PC-3 (cell line): ENCODE data around the gene AGXT. TPM values are rescaled to one million over a fixed set of nuclear protein-coding genes. Genes with fewer than 3 reads are reported as not detected.
A peak's percentile ranks its signal among the peaks of the same experiment; 100 is the strongest.

Experiments
- ATAC-seq: fragments of 200-7000 bp; cut with Tn5 transposase; 2 replicates; pipeline ENCODE4 v1.9.1; 2020; ENCODE audit warnings: mild to moderate bottlenecking, moderate library complexity
- BruUV-seq: library from RNA; stranded (reverse); fragments of 400-500 nt; replicated peaks from 2 replicates; lab custom pipeline; 2021; lab: Mats Ljungman, UMichigan
- CTCF ChIA-PET: fragments of 300-600 bp; sonication (Branson Sonifier 250); formaldehyde crosslinking; loops from one replicate; lab custom pipeline; 2022; ENCODE audit warnings: antibody characterized with exemption; lab: Charles Lee
- POLR2A ChIA-PET: fragments of 300-600 bp; sonication (Branson Sonifier 250); formaldehyde crosslinking; loops from one replicate; lab custom pipeline; 2022; ENCODE audit warnings: antibody characterized with exemption; ENCODE audit not compliant: unreplicated experiment; lab: Charles Lee
- DNase-seq: peaks from one replicate; pipeline ENCODE4 v3.0.0-alpha.2; 2015
- H2AFZ ChIP-seq: fragments of 300-600 bp; sonication (generic); 2 replicates; pipeline ENCODE4 v1.6.0; 2016; ENCODE audit warnings: antibody characterized with exemption, low read length
- H3F3A ChIP-seq: fragments of 300-600 bp; sonication (generic); one replicate; pipeline ENCODE4 v1.6.0; 2017; ENCODE audit warnings: antibody characterized with exemption, low read length, control low read depth, mild to moderate bottlenecking; ENCODE audit not compliant: unreplicated experiment
- H3K27ac ChIP-seq: fragments of 300-600 bp; sonication (generic); 2 replicates; pipeline ENCODE4 v1.5.1; 2016; ENCODE audit warnings: mild to moderate bottlenecking, low read length
- H3K27me3 ChIP-seq: fragments of 300-600 bp; sonication (generic); 2 replicates; pipeline ENCODE4 v1.6.1; 2016; ENCODE audit warnings: low read length, mixed read lengths
- H3K36me3 ChIP-seq: fragments of 300-600 bp; sonication (generic); 2 replicates; pipeline ENCODE4 v1.6.1; 2016; ENCODE audit warnings: low read depth, mixed run types, low read length, mixed read lengths
- H3K4me1 ChIP-seq: fragments of 300-600 bp; sonication (generic); 2 replicates; pipeline ENCODE4 v1.5.1; 2016; ENCODE audit warnings: low read length; ENCODE audit not compliant: insufficient read depth
- H3K4me2 ChIP-seq: fragments of 300-600 bp; sonication (generic); 2 replicates; pipeline ENCODE4 v1.6.0; 2016; ENCODE audit warnings: low read length
- H3K4me3 ChIP-seq: fragments of 300-600 bp; sonication (generic); 2 replicates; pipeline ENCODE4 v1.5.1; 2016; ENCODE audit warnings: mild to moderate bottlenecking, low read length, mixed read lengths
- H3K79me2 ChIP-seq: fragments of 300-600 bp; sonication (generic); 2 replicates; pipeline ENCODE4 v1.6.1; 2017; ENCODE audit warnings: low read length, mixed read lengths
- H3K9ac ChIP-seq: fragments of 300-600 bp; sonication (generic); 2 replicates; pipeline ENCODE4 v1.6.0; 2016; ENCODE audit warnings: mild to moderate bottlenecking, low read length
- H3K9me2 ChIP-seq: fragments of 300-600 bp; sonication (generic); replicated peaks from 2 replicates; pipeline ENCODE4 v1.6.1; 2016; ENCODE audit warnings: mixed run types, low read length, mixed read lengths
- H3K9me3 ChIP-seq: fragments of 300-600 bp; sonication (generic); 2 replicates; pipeline ENCODE4 v1.6.1; 2016; ENCODE audit warnings: low read length, mixed read lengths
- H4K20me1 ChIP-seq: fragments of 300-600 bp; sonication (generic); 2 replicates; pipeline ENCODE4 v1.6.1; 2016; ENCODE audit warnings: low read length, mixed read lengths
- EZH2 ChIP-seq: fragments of 300-600 bp; sonication (generic); IDR thresholded peaks from one replicate; pipeline ENCODE4 v1.6.1; 2017; ENCODE audit warnings: antibody characterized with exemption, mild to moderate bottlenecking, low read length; ENCODE audit not compliant: unreplicated experiment
- EZH2phosphoT487 ChIP-seq: fragments of 300-600 bp; sonication (generic); IDR thresholded peaks from 2 replicates; pipeline ENCODE4 v1.6.1; 2018; ENCODE audit warnings: mild to moderate bottlenecking, antibody characterized with exemption, low read length, borderline replicate concordance
- intact Hi-C: fragments of 100-400 bp; cut with micrococcal nuclease; formaldehyde crosslinking; loops from 2 replicates; pipeline ENCODE4 v1.9.0; 2023
- total RNA-seq: library from RNA; depleted of rRNA; stranded (reverse); fragments of >200 nt; gene quantifications from 2 replicates; pipeline ENCODE4 v1.2.3, GENCODE V29; 2014
- TF ChIP-seq, protein P1 (sequence below): fragments of 300-600 bp; sonication (generic); conservative IDR thresholded peaks from 2 replicates; pipeline ENCODE4 v1.5.1; 2017; ENCODE audit warnings: antibody characterized with exemption, low read depth, mild to moderate bottlenecking, low read length

AGXT gene
- total RNA-seq, 1 experiment from 2014 or later: not detected

- TF ChIP-seq EZH2phosphoT487 (no peak), EZH2 (no peak)
- TF ChIP-seq, protein P1, sequence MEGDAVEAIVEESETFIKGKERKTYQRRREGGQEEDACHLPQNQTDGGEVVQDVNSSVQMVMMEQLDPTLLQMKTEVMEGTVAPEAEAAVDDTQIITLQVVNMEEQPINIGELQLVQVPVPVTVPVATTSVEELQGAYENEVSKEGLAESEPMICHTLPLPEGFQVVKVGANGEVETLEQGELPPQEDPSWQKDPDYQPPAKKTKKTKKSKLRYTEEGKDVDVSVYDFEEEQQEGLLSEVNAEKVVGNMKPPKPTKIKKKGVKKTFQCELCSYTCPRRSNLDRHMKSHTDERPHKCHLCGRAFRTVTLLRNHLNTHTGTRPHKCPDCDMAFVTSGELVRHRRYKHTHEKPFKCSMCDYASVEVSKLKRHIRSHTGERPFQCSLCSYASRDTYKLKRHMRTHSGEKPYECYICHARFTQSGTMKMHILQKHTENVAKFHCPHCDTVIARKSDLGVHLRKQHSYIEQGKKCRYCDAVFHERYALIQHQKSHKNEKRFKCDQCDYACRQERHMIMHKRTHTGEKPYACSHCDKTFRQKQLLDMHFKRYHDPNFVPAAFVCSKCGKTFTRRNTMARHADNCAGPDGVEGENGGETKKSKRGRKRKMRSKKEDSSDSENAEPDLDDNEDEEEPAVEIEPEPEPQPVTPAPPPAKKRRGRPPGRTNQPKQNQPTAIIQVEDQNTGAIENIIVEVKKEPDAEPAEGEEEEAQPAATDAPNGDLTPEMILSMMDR: no peak
- Histone ChIP-seq H3F3A (no peaks in the 10 kb centered on the region), H3K4me1 (no peaks in the 10 kb centered on the region), H3K9me3 (no peaks in the 10 kb centered on the region), H3K9me2 (no peaks in the 10 kb centered on the region), H3K4me3 (no peak overlapping the region), H3K27me3 (no peaks in the 10 kb centered on the region), H4K20me1 (no peaks in the 10 kb centered on the region), H2AFZ (no peak overlapping the region), H3K9ac (no peak overlapping the region), H3K36me3 (no peaks in the 10 kb centered on the region), H3K4me2 (no peak overlapping the region), H3K79me2 (no peaks in the 10 kb centered on the region), H3K27ac (no peak overlapping the region)
- POLR2A ChIA-PET: no interaction called here
- ATAC-seq: no peak
- intact Hi-C loops: no loop called here
- BruUV-seq: no TSS peak
- no peak for DNase-seq
- CTCF ChIA-PET: no interaction called here
Observed at GRCh38 chr2:240905176-240905781, 36.7 kb downstream of the AGXT start.

GRCh38 chr2:240906141-240906910, 37.7 kb downstream of the AGXT start, which contains the start of gene CROCC2:
TSS of gene CROCC2 (plus strand) at chr2:240906336. CDS start at chr2:240906514, 178 bp downstream.
- TF ChIP-seq, protein P1: no peak
- TF ChIP-seq EZH2phosphoT487 (no peak), EZH2 (no peak)
- no peaks in the 10 kb centered on the region for H4K20me1 ChIP-seq
- no TSS peak for BruUV-seq
- no peaks in the 10 kb centered on the region for H3K9me2 ChIP-seq
- H3K27me3 ChIP-seq: no peaks in the 10 kb centered on the region
- H3F3A ChIP-seq: no peaks in the 10 kb centered on the region
- no peaks in the 10 kb centered on the region for H3K4me1 ChIP-seq
- no peaks in the 10 kb centered on the region for H3K9me3 ChIP-seq
- no peak within 1 kb of the TSS for H3K4me3 ChIP-seq
- no peaks in the 10 kb centered on the region for H3K36me3 ChIP-seq
- DNase-seq (no peak), ATAC-seq (peak; percentile 22; the same call in 1 of the 2 replicates)
- intact Hi-C loops: no loop called here
- no peak within 1 kb of the TSS for H3K27ac ChIP-seq
- H3K4me2 ChIP-seq: no peak within 1 kb of the TSS
- no peak within 1 kb of the TSS for H3K9ac ChIP-seq
- CTCF ChIA-PET: no interaction called here
- no peaks in the 10 kb centered on the region for H3K79me2 ChIP-seq
- H2AFZ ChIP-seq: no peak within 1 kb of the TSS
- POLR2A ChIA-PET: no interaction called here
